Liver (tissue), 3 donors: Measurements from ENCODE around the gene ABTB2.

Experiments
- ATF3 ChIP-seq: IDR thresholded peaks from 2 replicates; pipeline ENCODE4 v1.6.1; 2016; ENCODE audit warnings: antibody characterized with exemption
- CTCF ChIP-seq: fragments of 150-350 bp; IDR thresholded peaks from 2 replicates; pipeline ENCODE4 v1.5.1; 2017; ENCODE audit warnings: improper control_type of control experiment, low read depth, low read length; ENCODE audit not compliant: missing input control
- EGR1 ChIP-seq, 2 donors: IDR thresholded peaks; 2 replicates each; pipeline ENCODE4 v1.6.1; 2016 to 2018; ENCODE audit warnings: antibody characterized with exemption in 2 of 2, low read depth in 2 of 2
- FOXA1 ChIP-seq: IDR thresholded peaks from 2 replicates; pipeline ENCODE4 v1.6.1; 2016; ENCODE audit warnings: antibody characterized with exemption
- JUND ChIP-seq, 2 donors: IDR thresholded peaks; 2 replicates each; pipeline ENCODE4 v1.6.1; 2016; ENCODE audit warnings: antibody characterized with exemption in 2 of 2
- MAX ChIP-seq: IDR thresholded peaks from 2 replicates; pipeline ENCODE4 v1.6.1; 2016; ENCODE audit warnings: antibody characterized with exemption
- RAD21 ChIP-seq, 2 donors: IDR thresholded peaks; 2 replicates each; pipeline ENCODE4 v1.6.1; 2016; ENCODE audit warnings: antibody characterized with exemption in 2 of 2, mild to moderate bottlenecking in 2 of 2
- REST ChIP-seq: IDR thresholded peaks from 2 replicates; pipeline ENCODE4 v1.6.1; 2016; ENCODE audit warnings: antibody characterized with exemption, mild to moderate bottlenecking
- RXRA ChIP-seq, 2 donors: IDR thresholded peaks; 2 replicates each; pipeline ENCODE4 v1.6.1; 2017 to 2018; ENCODE audit warnings: antibody characterized with exemption in 2 of 2, mild to moderate bottlenecking in 1 of 2
- SP1 ChIP-seq: IDR thresholded peaks from 2 replicates; pipeline ENCODE4 v1.6.1; 2018; ENCODE audit warnings: antibody characterized with exemption, mild to moderate bottlenecking
- YY1 ChIP-seq: IDR thresholded peaks from 2 replicates; pipeline ENCODE4 v1.6.1; 2016; ENCODE audit warnings: antibody characterized with exemption, mild to moderate bottlenecking
- ZBTB33 ChIP-seq: IDR thresholded peaks from 2 replicates; pipeline ENCODE4 v1.6.1; 2016; ENCODE audit warnings: antibody characterized with exemption
- donor health status: healthy.
- donor health status: healthy.

GRCh38 chr11:34394771-34395300, 37.0 kb upstream of the ABTB2 start:
- TF ChIP-seq ATF3 = no peak
- no peak for TF ChIP-seq CTCF
- TF ChIP-seq FOXA1 = no peak
- TF ChIP-seq JUND (IDR thresholded peaks at IDR 0.05) = no peak
- TF ChIP-seq RAD21 (IDR thresholded peaks at IDR 0.05) = no peak
- no peak for TF ChIP-seq MAX
- TF ChIP-seq SP1 = no peak
- no peak for TF ChIP-seq ZBTB33
- TF ChIP-seq REST = no peak
- no peak for TF ChIP-seq RXRA (IDR thresholded peaks at IDR 0.05)
- TF ChIP-seq EGR1 (IDR thresholded peaks at IDR 0.05; ENCODE audit: low read depth in 2 of 2) = no peak
- TF ChIP-seq YY1 = no peak
